Ovary (tissue), 3 donors: ENCODE results near the gene TNFRSF13B.

Experiments used
- EP300 ChIP-seq: sonication (generic); formaldehyde crosslinking; IDR thresholded peaks from one replicate; pipeline ENCODE4 v1.6.1; 2017; ENCODE audit warnings: antibody characterized with exemption
- POLR2A ChIP-seq: fragments of 450-650 bp; IDR thresholded peaks from one replicate; pipeline ENCODE4 v1.6.1; 2017; ENCODE audit warnings: antibody characterized with exemption, mild to moderate bottlenecking, moderate library complexity
- TF ChIP-seq, protein P1 (sequence below), 3 donors: fragments of 450-650 bp in 2 of 3; fragments of 200-600 bp in 1 of 3; IDR thresholded peaks; one replicate each; pipeline versions ENCODE4 v1.5.1 to v1.8.0; 2016 to 2022; ENCODE audit warnings: antibody characterized with exemption in 3 of 3, mild to moderate bottlenecking in 1 of 3
- donor health status: DM: no; HTN: no; CAD: no.

DNA sequence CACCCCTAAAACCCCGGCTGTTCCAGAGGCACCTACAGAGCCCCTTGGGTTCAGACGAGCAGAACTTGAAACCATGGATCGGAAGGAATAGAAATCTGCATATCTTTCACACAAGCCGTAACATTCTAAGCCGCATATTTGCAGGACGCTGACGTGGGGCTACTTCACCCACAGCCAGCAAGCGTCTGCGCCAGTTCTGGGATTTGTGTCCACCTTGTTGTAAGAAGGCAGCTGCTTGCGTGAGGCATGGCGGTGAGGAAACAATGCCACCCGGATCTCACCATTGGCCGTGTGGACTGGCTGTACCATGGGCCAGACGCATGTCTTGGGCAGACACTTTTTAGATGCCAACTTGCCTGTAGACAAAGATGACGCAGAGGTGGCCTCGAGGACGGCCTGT lies 34.5 kb downstream of the TNFRSF13B start:
- TF ChIP-seq, protein P1, sequence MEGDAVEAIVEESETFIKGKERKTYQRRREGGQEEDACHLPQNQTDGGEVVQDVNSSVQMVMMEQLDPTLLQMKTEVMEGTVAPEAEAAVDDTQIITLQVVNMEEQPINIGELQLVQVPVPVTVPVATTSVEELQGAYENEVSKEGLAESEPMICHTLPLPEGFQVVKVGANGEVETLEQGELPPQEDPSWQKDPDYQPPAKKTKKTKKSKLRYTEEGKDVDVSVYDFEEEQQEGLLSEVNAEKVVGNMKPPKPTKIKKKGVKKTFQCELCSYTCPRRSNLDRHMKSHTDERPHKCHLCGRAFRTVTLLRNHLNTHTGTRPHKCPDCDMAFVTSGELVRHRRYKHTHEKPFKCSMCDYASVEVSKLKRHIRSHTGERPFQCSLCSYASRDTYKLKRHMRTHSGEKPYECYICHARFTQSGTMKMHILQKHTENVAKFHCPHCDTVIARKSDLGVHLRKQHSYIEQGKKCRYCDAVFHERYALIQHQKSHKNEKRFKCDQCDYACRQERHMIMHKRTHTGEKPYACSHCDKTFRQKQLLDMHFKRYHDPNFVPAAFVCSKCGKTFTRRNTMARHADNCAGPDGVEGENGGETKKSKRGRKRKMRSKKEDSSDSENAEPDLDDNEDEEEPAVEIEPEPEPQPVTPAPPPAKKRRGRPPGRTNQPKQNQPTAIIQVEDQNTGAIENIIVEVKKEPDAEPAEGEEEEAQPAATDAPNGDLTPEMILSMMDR (IDR thresholded peaks at IDR 0.05), result no peak
- no peak for TF ChIP-seq POLR2A
- no peak for TF ChIP-seq EP300
